Measurements from ENCODE around the gene TMPRSS6. TPM values are rescaled to one million over a fixed set of nuclear protein-coding genes. Genes with fewer than 3 reads are reported as not detected.

The TMPRSS6 gene
- total RNA-seq, 1 experiment from 2014 or later, result 0.04 TPM

DNA sequence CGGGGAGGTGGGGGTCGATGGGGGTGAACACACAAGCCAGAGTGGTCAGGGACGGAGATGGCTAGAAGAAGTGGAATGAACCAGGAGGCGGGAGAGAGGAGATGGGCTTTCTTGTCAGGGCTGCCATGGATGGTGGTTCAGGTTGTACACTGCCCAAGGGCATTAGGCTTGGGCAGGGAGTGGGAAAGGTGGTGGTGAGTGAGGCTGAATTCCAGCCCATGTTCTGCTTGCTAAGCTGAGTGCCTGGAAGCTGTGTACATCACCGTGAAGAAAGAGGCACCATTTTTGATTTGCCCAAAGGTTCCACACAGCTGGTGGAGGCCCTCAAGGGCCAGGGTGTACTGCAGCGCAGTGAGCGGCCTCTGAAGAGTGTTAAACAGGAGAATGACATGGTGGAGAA is 23.3 kb upstream of the TMPRSS6 start:
- no peaks in the 10 kb centered on the region for H3K27me3 ChIP-seq (ENCODE audit: low read length)
- no peaks in the 10 kb centered on the region for H4K20me1 ChIP-seq (ENCODE audit: low read length)
- H3K79me2 ChIP-seq (ENCODE audit: low read length), result no peaks in the 10 kb centered on the region
- no peaks in the 10 kb centered on the region for H3K36me3 ChIP-seq (ENCODE audit: low read depth, low read length)
- no peaks in the 10 kb centered on the region for H3K9me3 ChIP-seq (ENCODE audit: low read length)
- no peak overlapping the region for H3K27ac ChIP-seq (ENCODE audit: low read length)
- no peak overlapping the region for H3K4me2 ChIP-seq (ENCODE audit: low read length)
- DNase-seq, result no peak
- CTCF ChIA-PET, result no interaction called here
- no peaks in the 10 kb centered on the region for H3K4me1 ChIP-seq (ENCODE audit: insufficient read depth, low read length)
- H3K4me3 ChIP-seq (ENCODE audit: low read length), result no peak overlapping the region
- H3K9me2 ChIP-seq (replicated peaks; ENCODE audit: low read length), result no peaks in the 10 kb centered on the region
- H2AFZ ChIP-seq (ENCODE audit: low read length), result no peak overlapping the region
- H3K9ac ChIP-seq (ENCODE audit: low read length), result no peak overlapping the region
- TF ChIP-seq EZH2 (IDR thresholded peaks at IDR 0.05; ENCODE audit: low read length, unreplicated experiment), result no peak
- TF ChIP-seq, protein P1, sequence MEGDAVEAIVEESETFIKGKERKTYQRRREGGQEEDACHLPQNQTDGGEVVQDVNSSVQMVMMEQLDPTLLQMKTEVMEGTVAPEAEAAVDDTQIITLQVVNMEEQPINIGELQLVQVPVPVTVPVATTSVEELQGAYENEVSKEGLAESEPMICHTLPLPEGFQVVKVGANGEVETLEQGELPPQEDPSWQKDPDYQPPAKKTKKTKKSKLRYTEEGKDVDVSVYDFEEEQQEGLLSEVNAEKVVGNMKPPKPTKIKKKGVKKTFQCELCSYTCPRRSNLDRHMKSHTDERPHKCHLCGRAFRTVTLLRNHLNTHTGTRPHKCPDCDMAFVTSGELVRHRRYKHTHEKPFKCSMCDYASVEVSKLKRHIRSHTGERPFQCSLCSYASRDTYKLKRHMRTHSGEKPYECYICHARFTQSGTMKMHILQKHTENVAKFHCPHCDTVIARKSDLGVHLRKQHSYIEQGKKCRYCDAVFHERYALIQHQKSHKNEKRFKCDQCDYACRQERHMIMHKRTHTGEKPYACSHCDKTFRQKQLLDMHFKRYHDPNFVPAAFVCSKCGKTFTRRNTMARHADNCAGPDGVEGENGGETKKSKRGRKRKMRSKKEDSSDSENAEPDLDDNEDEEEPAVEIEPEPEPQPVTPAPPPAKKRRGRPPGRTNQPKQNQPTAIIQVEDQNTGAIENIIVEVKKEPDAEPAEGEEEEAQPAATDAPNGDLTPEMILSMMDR (conservative IDR thresholded peaks at IDR 0.05; ENCODE audit: low read depth, low read length), result no peak
- no peak for TF ChIP-seq EZH2phosphoT487 (IDR thresholded peaks at IDR 0.05; ENCODE audit: borderline replicate concordance, low read length)
- POLR2A ChIA-PET (ENCODE audit: unreplicated experiment), result no interaction called here
- no peak for ATAC-seq
- no TSS peak for BruUV-seq (replicated peaks)
- intact Hi-C loops (cut with micrococcal nuclease), result no loop called here
- H3F3A ChIP-seq (ENCODE audit: low read length, unreplicated experiment), result no peaks in the 10 kb centered on the region

DNA sequence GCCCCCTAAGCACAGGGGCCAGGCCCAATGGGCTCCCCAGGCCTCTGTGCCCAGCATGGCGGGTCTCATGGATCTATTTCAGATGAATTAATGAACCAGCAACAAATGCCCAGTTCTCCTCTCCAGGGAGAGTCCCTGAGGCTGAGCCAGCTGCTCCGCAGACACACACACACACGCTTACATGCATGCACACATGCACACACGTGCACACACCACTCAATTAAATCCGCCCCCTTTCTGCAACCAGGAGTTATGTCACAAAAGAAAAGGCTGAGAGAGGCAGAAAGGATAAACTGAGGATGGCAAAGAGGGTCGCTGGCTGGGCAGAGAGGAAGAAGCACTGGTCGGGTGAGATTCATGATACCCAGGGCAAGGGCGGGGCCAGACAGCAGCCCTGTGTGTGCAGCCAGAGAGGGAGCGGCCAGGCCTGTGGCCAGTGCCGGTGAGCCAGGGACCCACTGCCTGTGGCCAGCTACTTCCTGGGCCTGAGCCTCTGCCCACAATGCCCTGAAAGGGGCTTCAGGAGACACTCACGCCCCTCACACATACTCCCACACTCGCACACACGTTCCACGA is 20.4 kb upstream of the TMPRSS6 start:
- BruUV-seq (replicated peaks), result no TSS peak
- H3K36me3 ChIP-seq (ENCODE audit: low read depth, low read length), result no peaks in the 10 kb centered on the region
- no peaks in the 10 kb centered on the region for H3K9me3 ChIP-seq (ENCODE audit: low read length)
- H3K9ac ChIP-seq (ENCODE audit: low read length), result no peak overlapping the region
- H3K79me2 ChIP-seq (ENCODE audit: low read length), result no peaks in the 10 kb centered on the region
- no peaks in the 10 kb centered on the region for H3F3A ChIP-seq (ENCODE audit: low read length, unreplicated experiment)
- no peak overlapping the region for H3K27ac ChIP-seq (ENCODE audit: low read length)
- no peaks in the 10 kb centered on the region for H3K27me3 ChIP-seq (ENCODE audit: low read length)
- H3K4me3 ChIP-seq (ENCODE audit: low read length), result no peak overlapping the region
- no peaks in the 10 kb centered on the region for H3K4me1 ChIP-seq (ENCODE audit: insufficient read depth, low read length)
- ATAC-seq, result no peak
- no peak overlapping the region for H2AFZ ChIP-seq (ENCODE audit: low read length)
- H3K4me2 ChIP-seq (ENCODE audit: low read length), result no peak overlapping the region
- intact Hi-C loops (cut with micrococcal nuclease), result no loop called here
- no peaks in the 10 kb centered on the region for H3K9me2 ChIP-seq (replicated peaks; ENCODE audit: low read length)
- DNase-seq, result no peak
- ChIA-PET POLR2A (ENCODE audit: unreplicated experiment) (no interaction called here), CTCF (no interaction called here)
- H4K20me1 ChIP-seq (ENCODE audit: low read length), result no peaks in the 10 kb centered on the region
- TF ChIP-seq EZH2phosphoT487 (IDR thresholded peaks at IDR 0.05; ENCODE audit: borderline replicate concordance, low read length) (no peak), EZH2 (IDR thresholded peaks at IDR 0.05; ENCODE audit: low read length, unreplicated experiment) (no peak)
- TF ChIP-seq, protein P1 (conservative IDR thresholded peaks at IDR 0.05; ENCODE audit: low read depth, low read length), result no peak

DNA sequence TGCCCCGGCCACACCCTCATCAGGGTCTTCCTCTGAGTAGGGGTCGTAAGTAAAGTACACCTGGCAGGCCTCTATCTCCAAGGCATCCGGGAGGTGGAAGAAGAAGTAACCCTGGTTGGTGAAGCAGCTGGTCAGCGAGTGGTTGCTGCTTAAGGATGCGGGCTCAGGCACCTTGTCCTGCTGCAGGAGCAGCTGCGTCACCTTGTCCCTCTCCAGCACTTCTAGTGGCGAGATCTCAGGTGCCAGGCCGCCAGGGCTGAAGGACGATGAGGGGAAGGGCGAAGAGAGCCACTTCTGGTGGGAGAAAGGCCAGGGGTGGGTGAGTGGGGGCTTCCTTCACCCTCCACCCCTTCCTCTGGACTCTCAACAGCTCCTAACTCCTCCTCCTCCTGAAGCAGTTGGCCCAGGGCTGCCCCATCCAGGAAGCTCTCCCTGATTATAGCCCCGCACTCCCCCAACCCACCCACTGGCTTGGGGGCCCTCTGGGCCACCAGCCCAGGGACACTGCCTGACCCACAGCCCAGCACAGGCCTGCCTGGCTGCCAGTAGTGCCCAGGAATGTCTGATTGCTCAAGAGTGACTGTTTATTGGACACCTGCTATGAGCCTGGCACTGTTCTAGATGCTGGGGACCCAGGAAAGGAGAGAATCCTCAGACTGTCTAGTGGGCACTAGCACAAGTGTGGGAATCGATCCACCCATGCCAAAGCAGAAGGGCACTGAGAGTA is 19.2 kb upstream of the TMPRSS6 start:
- no peak overlapping the region for H3K4me3 ChIP-seq (ENCODE audit: low read length)
- ATAC-seq, result no peak
- DNase-seq, result no peak
- ChIA-PET CTCF (no interaction called here), POLR2A (ENCODE audit: unreplicated experiment) (no interaction called here)
- H3K9ac ChIP-seq (ENCODE audit: low read length), result no peak overlapping the region
- H3K79me2 ChIP-seq (ENCODE audit: low read length), result no peaks in the 10 kb centered on the region
- no peak overlapping the region for H2AFZ ChIP-seq (ENCODE audit: low read length)
- H3K9me2 ChIP-seq (replicated peaks; ENCODE audit: low read length), result no peaks in the 10 kb centered on the region
- H3K9me3 ChIP-seq (ENCODE audit: low read length), result no peaks in the 10 kb centered on the region
- H3F3A ChIP-seq (ENCODE audit: low read length, unreplicated experiment), result no peaks in the 10 kb centered on the region
- no TSS peak for BruUV-seq (replicated peaks)
- TF ChIP-seq EZH2 (IDR thresholded peaks at IDR 0.05; ENCODE audit: low read length, unreplicated experiment) (no peak), EZH2phosphoT487 (IDR thresholded peaks at IDR 0.05; ENCODE audit: borderline replicate concordance, low read length) (no peak)
- TF ChIP-seq, protein P1 (conservative IDR thresholded peaks at IDR 0.05; ENCODE audit: low read depth, low read length), result no peak
- H3K36me3 ChIP-seq (ENCODE audit: low read depth, low read length), result no peaks in the 10 kb centered on the region
- H3K27me3 ChIP-seq (ENCODE audit: low read length), result no peaks in the 10 kb centered on the region
- H3K27ac ChIP-seq (ENCODE audit: low read length), result no peak overlapping the region
- H4K20me1 ChIP-seq (ENCODE audit: low read length), result no peaks in the 10 kb centered on the region
- no peaks in the 10 kb centered on the region for H3K4me1 ChIP-seq (ENCODE audit: insufficient read depth, low read length)
- intact Hi-C loops (cut with micrococcal nuclease), result no loop called here
- no peak overlapping the region for H3K4me2 ChIP-seq (ENCODE audit: low read length)
